GM20000 (cell line): Measurements from ENCODE around the gene ADH4.

Experiments used
- DNase-seq: peaks from one replicate; pipeline ENCODE4 v3.0.0; 2012; ENCODE audit warnings: low spot score
- CTCF ChIP-seq: IDR thresholded peaks from 2 replicates; pipeline ENCODE4 v1.5.1; 2012; ENCODE audit warnings: mild to moderate bottlenecking, control low read depth; ENCODE audit errors: extremely low read depth, missing control alignments

ADH4 gene

GRCh38 chr4:99151995-99152394 is 7.9 kb upstream of the ADH4 start:
- DNase-seq = no peak
- no peak for TF ChIP-seq CTCF

GRCh38 chr4:99151452-99151851 is 7.4 kb upstream of the ADH4 start:
- TF ChIP-seq CTCF = no peak
- no peak for DNase-seq

GRCh38 chr4:99149426-99150019 is 5.4 kb upstream of the ADH4 start:
- DNase-seq = no peak
- no peak for TF ChIP-seq CTCF

GRCh38 chr4:99148550-99148949 is 4.5 kb upstream of the ADH4 start:
- TF ChIP-seq CTCF = no peak
- DNase-seq = no peak

- DNase-seq = no peak
- no peak for TF ChIP-seq CTCF
Observed at GRCh38 chr4:99144587-99144986, 490 bp upstream of the ADH4 start.

GRCh38 chr4:99136329-99136728 is 7.8 kb downstream of the ADH4 start:
- TF ChIP-seq CTCF = no peak
- no peak for DNase-seq

GRCh38 chr4:99135541-99136162 is 8.4 kb downstream of the ADH4 start:
- DNase-seq = no peak
- TF ChIP-seq CTCF = no peak
